NCI-H226 (cell line): Measurements from ENCODE around the gene NQO2.
"Not testable (repeated sequence)": the region's sequence is repeated elsewhere in the genome, so short reads cannot be mapped to it uniquely, and the experiment has no call there.

Experiments used
- DNase-seq: peaks from one replicate; pipeline ENCODE4 v3.0.0-alpha.2; 2015

NQO2 gene

DNA sequence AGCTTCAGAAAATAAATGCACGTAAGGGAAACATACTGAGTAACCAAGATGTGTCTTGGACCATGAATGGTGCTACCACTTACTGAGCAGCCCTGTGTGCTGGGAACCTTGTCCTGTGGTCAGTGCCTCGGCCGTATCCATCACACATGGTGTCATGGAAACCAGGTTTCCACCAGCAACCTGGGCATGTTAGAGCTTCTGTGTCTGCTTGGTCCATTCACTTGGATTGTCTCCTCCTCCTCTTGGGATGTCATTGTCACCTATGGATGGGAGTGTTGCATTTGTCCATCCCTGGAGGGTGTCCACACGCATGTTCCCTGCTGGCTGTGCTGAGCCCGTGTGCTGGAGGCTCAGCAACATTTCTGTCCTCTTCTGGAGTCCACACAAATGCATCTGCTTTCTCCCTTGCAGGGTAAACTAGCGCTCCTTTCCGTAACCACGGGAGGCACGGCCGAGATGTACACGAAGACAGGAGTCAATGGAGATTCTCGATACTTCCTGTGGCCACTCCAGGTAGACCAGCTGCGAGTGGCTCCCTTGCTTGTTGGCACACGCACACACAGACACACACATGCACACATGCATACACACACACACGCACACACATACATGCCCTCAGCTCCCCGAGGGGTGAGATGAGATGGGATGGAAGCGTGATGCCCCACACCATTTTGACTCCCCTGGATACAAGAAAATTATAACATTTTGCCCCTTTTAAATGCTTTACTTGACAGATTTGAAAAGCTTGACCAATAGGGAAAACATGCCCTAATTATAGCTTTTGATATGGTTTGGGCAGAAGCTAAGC is 17.0 kb downstream of the NQO2 start:
- DNase-seq = no peak

DNA sequence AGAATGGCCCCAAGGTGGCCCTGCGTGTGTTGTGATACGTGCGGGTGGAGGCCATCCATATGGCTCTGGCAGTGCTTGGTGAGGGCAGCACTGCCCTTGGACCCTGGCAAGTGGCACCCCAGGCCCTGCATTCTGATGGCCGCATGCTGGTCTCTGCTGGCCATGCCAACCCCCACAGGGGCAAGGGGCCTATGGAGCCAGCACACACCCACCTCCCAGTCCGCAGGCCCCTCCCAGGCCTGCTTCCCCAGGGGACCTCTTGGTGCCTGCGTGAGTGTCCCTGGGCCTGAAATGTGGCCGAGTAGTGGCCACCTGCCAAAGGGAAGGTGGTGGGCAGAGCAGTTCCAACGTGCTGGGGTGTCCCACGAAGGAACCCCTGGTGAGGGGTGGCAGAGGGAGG is 17.6 kb downstream of the NQO2 start:
- DNase-seq = no peak

DNA sequence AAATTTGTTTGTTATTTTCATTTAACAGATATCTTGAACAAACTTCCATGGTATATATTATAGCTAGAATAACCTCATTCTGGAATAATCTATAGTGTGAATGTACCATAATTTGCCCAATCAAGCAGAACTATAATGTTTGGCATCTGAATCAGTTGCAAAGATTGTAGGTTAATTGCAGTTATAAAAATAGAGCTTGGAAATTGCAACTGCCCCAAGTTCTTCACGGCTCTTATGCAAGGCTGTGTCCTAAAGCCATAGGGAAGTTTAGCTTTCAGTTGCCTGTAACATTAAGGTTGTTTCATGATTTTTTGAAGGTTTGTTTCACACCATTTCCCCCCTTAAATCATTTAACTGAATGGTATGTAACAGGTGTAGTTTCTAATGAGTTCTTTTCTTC is 19.4 kb downstream of the NQO2 start:
- no peak for DNase-seq

DNA sequence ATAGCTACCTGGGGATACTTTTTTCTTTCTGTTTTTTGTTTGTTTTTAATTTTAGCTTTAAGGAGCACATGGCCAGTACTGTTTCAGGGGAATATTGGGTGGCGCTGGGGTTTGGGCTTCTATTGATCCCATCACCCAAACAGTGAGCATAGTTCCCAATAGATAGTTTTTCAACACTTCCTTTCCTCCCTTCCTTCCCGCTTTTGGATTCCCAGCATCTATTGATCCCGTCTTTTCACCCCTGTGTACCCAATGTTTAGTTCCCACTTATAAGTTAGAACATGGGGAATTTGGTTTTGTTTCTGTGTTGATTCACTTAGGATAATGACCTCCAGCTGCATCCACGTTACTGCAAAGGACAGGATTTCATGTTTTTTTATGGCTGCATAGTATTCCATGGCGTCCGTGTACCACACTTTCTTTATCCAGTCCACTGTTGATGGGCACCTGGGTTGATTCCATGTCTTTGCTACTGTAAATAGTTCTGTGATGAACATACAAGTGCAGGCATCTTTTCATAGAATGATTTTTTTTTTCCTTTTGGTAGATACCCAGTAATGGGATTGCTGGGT is 20.1 kb downstream of the NQO2 start:
- DNase-seq = no peak

DNA sequence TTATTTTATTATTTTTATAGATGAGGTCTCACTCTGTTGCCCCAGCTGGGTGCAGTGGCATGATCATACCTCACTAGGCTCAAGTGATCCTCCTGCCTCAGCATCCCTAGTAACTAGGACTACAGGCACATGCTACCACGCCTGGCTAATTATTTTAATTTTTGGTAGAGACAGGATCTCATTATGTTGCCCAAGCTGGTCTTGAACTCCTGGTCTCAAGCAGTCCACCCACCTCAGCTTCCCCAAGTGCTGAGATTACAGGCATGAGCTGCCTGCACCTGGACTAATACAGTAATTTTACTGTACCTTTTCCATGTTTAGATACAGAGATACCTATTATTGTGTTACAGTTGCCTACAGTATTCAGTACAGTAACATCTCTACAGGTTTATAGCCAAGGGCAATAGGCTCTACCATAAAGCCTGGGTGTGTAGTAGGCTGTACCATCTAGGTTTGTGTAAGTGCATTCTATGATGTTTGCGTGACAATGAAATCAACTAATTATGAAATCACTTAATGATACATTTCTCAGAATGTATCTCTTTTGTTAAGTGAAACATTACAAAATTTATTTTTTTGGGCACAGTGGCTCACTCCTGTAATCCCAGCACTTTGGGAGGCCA is 21.4 kb downstream of the NQO2 start:
- not testable (repeated sequence) for DNase-seq

DNA sequence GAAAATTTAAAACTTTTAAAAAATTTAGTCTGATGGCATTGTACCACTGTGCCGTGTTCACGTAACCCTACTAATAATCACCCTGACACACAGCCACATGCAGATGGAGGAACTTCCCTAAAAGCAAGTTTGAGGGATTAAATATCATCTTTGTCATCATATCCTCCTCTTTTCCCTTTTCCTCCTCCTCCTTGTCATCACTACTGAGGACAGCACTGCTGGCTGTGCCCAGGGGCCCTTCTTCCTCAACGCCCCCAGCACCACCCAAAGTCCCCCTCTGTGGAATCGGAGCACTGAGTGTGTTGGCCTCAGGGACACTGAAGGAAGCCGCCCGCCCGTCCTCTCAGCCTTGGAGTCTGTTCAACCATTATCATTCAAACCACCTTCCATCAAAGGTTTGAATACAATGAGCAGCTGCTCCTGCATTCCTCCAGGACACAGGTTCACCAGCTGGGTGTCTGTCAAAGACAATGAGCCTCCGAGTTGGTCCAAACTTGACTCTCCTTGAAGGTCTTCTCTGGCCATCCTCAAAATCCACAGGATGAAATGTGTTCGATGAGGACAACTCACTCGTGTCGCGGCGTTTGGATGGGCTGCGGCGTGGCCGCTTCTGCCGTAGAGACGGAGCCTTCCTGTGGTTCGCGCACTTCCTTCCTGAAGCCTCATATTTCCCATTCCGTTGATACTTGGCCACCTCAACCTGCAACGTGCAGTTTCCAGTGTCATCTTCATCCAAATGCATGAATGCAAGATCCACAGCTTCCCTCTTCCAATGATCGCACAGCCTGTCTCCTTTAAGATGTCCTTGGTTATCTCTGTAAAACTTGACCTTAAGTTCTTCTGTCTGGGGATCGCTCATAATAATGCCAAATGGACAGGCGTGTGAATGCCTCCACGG is 23.3 kb downstream of the NQO2 start:
- no peak for DNase-seq

DNA sequence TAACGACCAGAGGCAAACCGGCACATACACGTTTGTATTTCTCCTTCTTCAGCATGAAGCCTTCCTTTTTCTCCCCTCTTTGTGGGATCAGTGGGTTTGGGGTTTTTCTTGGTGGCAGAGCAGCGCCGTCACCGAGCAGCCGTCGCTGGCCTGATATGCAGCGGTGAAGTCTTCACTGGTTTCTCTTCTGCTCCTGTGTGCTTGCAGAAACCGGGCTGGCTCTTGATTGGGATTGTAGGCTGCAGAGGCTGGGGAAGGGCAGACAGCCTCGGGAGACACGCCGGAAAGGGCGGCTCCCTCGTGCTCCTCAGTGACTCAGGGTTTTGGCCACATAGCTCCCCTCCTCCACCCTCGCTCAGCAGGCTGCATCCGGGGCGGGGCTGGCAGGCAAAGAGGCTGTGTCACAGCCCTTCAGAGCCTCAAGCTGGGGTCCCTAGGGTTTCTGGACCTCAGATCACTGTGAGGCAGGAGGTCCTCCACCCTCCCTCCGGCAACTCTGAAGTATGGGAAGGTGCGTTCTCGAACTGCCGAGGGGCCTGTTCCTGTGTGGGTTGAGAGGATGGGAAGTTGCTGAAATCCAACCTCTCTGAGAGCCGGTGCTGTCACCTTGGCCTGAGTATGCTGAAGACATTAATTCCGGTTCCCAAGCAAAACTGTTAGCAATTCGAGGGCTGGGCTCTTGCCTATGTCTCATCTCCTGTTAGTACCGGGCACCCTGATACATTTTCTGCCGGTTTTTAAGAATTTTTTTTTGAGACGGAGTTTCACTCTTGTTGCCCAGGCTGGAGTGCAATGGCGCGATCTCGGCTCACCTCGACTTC is 24.2 kb downstream of the NQO2 start:
- DNase-seq = peak; percentile 92

DNA sequence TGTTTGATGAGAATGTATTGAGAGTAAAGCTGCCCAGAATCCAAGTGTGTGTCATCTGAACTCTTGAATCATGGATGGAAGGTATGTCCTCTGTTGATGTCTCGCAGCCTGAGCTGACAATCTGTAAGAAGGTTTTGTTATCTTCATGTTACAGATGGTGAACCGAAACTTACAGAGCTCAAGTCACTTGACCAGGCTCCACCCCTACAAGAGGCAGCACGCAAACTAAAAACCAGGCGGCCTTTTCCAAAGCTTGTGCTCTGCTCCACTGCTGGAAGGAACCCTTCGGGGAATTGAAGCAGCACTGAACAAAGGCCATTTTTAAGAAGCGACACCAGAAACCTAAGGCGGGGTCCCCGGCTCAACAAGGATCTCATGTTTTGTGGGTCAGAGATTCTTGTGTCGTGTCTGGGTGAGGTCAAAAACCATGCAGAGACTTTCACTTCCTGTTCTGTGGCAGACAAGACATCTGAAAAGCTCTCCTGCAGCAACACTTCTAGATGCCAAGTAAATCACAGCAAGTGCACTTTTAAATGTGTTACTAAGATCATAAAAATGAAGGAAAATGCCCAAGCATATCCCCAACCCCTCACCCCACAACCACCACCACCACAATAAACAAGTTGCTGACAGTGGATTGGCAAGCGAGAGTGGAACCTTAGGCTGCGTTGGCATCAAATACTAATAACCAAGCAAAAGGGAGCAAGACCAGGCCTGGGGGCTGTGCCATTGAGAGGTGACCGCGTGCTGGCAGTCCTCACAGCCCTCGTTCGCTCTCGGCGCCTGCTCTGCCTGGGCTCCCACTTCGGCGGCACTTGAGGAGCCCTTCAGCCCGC is 27.3 kb downstream of the NQO2 start:
- DNase-seq = no peak

DNA sequence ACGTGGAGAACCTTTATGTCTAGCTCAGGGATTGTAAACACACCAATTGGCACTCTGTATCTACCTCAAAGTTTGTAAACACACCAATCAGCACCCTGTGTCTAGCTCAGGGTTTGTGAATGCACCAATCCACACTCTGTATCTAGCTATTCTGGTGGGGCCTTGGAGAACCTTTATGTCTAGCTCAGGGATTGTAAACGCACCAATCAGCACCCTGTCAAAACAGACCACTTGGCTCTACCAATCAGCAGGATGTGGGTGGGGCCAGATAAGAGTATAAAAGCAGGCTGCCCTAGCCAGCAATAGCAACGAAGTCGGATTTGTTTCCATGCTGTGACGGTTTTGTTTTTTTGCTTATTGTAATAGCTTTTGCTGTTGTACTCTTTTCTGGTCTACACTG is 28.5 kb downstream of the NQO2 start:
- not testable (repeated sequence) for DNase-seq

DNA sequence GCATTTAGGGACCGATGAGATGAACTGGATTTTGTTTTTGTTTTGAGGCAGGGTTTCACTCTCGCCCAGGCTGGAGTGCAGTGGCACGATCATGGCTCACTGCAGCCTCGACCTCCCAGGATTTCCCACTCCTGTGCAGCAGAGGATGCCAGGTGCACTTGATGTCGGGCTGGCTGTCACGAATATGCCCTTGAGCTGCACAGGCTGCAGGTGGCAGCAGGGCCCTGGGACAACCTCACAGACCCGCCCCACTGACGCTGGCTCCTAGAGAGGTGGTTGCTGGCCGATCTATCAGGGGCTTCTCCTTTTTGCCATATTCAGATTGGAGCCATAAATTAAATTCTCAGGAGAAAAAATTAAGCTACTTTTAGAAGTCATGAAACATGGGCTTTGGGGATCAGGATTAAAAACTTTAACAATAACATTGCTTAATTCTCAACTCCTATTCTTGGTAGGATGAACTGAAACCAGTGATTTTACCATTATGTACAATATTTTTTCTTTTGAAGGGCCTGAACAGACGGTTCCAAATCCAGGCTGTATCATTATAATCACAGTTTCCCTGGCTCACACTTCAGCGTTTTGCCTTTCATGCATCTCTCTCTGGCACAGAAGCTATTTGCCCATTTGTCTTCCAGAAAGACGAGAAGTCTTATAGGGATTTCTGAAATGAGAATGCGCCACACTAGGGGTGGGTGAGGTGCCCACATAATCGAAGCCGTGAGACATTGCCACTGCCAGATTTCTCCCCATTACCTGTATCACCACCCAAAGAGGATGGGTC is 32.4 kb downstream of the NQO2 start:
- DNase-seq = no peak

DNA sequence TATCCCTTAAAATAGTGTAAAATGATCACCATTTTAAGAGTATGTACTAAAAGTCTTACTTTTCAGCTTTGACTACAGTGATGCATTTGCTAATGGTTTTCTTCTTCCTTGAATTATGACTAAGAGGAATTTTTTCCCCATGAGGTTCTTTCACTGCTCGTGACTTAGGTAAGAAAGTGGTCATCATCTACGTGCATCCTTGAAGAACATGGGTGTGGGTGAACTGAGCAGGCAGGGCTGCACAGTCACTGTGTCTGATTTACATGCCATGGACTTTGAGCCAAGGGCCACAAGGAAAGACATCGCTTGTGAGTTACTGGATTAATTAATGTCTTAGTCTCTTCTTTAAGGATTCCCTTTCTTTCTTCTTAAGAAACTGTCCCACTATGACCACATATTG is 33.3 kb downstream of the NQO2 start:
- DNase-seq = no peak

DNA sequence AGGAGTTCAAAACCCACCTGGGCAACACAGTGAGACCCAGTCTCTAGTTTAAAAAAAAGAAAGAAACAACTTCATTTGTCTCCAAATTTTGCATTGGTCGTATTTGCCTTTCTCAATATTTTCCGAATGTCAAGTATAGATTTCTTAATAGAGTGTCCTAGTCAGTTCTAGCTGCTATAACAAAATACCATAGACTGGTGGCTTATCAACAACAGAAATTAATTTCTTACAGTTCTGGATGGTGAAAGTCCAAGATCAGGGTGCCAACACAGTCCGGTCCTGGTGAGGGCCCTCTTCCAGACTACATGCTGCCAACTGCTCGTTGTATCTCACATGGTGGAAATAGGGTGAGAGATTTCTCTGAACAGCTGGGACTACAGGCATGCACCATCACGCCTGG is 34.0 kb downstream of the NQO2 start:
- no peak for DNase-seq

DNA sequence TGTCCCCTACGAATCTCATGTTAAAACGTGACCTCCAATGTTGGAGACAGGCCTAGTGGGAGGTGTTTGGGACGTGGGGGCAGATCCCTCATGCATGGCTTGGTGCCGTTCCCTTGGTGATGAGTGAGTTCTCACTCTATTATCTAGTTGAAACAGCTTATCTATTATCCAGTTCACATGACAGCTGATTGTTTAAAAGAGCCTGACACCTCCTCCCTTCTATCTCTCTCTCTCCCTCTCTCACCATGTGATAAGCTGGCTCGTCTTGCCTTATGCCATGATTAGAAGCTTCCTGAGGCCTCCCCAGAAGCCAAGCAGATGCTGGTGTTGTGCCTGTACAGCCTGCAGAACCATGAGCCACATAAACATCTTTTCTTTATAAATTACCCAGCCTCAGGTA is 35.7 kb downstream of the NQO2 start:
- no peak for DNase-seq

DNA sequence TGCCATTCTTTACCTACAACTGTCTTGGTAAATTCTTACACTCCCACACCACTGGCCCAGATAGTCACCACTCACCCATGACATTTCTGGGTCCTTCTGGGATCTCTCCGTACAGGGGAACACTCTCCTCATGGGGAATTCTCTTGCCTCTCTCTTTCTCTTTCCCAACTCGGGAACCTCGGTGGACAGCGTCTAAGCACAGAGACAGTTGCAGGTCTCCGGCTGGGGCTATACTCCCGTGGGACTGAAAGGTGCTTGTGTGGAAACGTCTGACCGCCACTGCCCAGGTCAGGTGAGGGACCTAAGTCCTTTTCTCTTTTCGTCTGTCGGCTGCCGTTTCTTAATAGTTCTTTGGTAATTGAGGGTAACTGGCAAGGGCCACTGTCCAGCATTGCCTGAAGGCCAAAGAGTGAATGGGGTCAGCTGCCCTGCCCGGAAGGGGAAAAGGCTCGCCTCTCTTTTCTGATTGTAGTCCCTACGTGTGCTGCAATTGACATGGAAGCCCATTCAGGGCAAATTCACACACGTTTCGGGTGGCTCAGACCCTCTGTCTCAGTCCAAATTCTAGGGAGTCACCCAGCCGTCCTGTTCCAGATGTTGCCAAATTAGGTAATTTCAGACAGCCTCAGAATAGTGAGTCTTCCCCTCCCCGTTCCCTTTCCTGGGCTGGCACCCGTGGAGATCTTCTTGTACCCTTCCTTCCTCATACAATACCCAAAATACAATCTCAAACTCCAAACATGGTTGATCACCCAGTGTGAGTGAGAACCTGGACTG is 37.4 kb downstream of the NQO2 start:
- DNase-seq = no peak

DNA sequence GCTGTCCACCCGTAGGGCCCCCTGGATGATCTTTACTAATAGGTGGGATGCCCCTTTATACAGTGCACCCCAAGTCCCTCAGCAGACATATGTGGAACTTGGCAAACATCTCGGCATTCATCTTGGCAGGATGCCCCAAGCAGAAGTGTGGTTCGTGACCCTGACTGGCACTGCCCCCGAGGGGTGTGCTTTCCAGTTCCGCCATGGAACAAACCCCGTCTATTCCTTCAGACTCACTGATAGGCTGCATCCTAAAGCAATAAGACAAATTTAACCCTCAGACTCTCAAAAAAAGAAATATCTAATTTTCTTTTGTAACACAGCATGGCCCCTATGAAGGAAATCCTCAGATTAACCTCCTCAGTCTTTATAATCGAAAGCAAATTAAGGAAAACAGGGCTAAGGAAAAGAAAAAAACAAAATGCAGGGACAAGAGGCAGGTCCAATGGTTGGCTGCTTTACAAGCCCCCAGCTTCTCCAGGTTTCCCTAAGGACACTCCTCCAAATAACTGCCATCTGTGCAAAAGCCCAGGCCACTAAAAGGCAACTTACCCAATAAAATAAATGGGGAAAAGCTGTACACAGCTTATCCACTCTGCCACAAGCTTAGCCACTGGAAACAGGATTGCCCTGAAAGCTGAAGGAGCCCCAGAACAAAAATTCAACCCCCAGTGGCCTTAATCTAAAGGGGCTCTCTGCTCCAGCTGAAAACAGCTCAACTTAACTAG is 38.1 kb downstream of the NQO2 start:
- no peak for DNase-seq

DNA sequence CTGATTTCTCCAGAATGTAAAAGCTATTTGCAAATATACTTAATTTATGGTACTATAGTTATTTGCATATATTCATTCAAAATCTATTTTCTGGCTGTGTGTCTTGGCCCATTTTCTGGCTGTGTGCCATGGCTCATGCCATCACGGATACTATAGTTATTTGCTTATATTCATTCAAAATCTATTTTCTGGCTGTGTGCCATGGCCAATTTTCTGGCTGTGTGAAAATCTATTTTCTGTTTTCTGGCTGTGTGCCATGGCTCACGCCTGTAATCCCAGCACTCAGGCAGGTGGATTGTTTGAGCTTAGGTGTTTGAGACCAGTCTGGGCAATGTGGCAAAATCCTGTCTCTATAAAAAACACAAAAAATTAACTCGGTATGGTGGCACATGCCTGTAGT is 39.7 kb downstream of the NQO2 start:
- DNase-seq = no peak

DNA sequence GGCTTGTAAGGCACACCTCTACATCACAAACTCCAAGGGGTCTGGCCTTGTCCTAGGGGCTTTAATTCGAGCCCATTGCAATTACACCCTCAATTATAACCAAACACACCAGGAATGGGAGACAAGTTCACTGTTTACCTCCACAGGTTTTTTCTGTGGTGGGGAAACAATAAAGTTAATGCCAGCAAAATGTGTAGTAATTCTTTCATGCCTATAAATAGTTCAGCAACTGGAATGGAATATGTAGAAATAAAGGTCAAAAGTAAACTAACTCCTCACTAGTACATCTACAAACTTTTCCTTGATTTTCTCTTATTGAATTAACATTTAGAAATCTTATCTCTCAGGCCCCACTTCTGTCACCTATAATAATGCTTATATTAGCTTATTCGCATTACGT is 41.5 kb downstream of the NQO2 start:
- DNase-seq = no peak

DNA sequence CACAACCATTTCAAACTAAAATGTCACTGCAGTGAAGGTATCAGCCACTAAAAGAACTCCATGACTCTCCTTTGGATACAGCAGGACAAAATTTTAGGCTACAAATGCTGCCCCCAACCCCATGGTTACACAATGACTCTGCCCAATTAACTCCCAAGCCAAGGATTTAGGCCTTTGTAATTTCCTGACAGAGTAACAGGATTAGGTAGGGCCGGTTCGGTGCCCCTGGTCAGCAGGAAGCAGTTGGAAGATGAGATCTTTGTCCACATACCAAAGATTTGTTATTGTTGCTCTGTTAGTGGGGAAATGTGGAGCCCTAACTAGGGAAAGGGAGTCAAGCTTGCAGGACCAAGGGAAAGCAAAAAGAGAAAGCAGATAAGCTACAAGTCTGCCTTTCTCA is 41.9 kb downstream of the NQO2 start:
- no peak for DNase-seq

DNA sequence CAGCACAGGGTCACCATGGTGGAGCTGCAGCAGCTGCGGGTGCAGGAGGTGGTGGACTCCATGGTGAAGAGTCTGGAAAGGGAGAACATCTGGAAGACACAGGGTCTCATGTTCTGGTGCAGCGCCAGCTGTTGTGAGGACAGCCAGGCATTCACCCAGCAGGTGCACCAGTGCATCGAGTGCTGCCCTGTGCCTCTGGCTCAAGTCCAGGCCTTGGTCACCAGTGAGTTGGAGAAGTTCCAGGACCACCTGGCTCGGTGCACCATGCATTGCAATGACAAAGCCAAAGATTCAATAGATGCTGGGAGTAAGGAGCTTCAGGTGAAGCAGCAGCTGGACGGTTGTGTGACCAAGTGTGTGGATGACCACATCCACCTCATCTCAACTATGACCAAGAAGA is 45.7 kb downstream of the NQO2 start:
- DNase-seq = no peak
